GM12878 (cell line): ENCODE measurements around the gene TK2. TPM values are rescaled to one million over a fixed set of nuclear protein-coding genes. Genes with fewer than 3 reads are reported as not detected.

Source experiments
- ATAC-seq: fragments of 200-7000 bp; cut with Tn5 transposase; 3 replicates; pipeline ENCODE4 v1.9.1; 2020; ENCODE audit warnings: mild to moderate bottlenecking, moderate library complexity
- BruUV-seq: library from RNA; stranded (reverse); fragments of 400-500 nt; replicated peaks from 2 replicates; lab custom pipeline; 2021; lab: Mats Ljungman, UMichigan
- CTCF ChIA-PET: fragments of 300-600 bp; sonication (Branson Sonifier 250); formaldehyde crosslinking; extraction: SDS; loops from one replicate; lab custom pipeline; 2021; ENCODE audit warnings: inconsistent platforms; lab: Yijun Ruan, JAX
- POLR2A ChIA-PET: fragments of 350-600 bp; formaldehyde crosslinking; extraction: SDS; loops from one replicate; lab custom pipeline; 2021; ENCODE audit warnings: inconsistent platforms; lab: Charles Lee
- RAD21 ChIA-PET: fragments of 300-600 bp; sonication (Branson Sonifier 250); formaldehyde crosslinking; loops from one replicate; lab custom pipeline; 2023; ENCODE audit warnings: antibody characterized with exemption; ENCODE audit not compliant: unreplicated experiment; lab: Charles Lee
- SMC1A ChIA-PET: fragments of 300-600 bp; sonication (Branson Sonifier 250); formaldehyde crosslinking; loops from one replicate; lab custom pipeline; 2023; ENCODE audit not compliant: unreplicated experiment, uncharacterized antibody; lab: Charles Lee
- DNase-seq: peaks from one replicate; pipeline ENCODE4 v3.0.0-alpha.2; 2011; ENCODE audit warnings: low read depth, low spot score
- FAIRE-seq: peaks from 3 replicates; lab custom pipeline; 2011; peaks lifted over from hg19 to GRCh38; lab: Jason Lieb, UNC
- H2AFZ ChIP-seq: 2 replicates; pipeline ENCODE4 v1.6.0; 2011; ENCODE audit warnings: low read depth, low read length, control low read depth; ENCODE audit not compliant: control insufficient read depth
- H3K27ac ChIP-seq: 2 replicates; pipeline ENCODE4 v1.5.1; 2011; ENCODE audit warnings: control low read depth; ENCODE audit not compliant: control insufficient read depth, insufficient read depth
- H3K27me3 ChIP-seq, 2 experiments: replicated peaks in 1 of 2; 2 replicates each; pipeline versions ENCODE4 v1.6.0 to v1.6.1; 2011; ENCODE audit warnings: low read length in 1 of 2; ENCODE audit not compliant: control insufficient read depth in 2 of 2, insufficient read depth in 2 of 2
- H3K36me3 ChIP-seq, 2 experiments: 2 replicates each; pipeline ENCODE4 v1.5.1; 2011; ENCODE audit warnings: low read length in 1 of 2; ENCODE audit not compliant: control insufficient read depth in 2 of 2, insufficient read depth in 2 of 2
- H3K4me1 ChIP-seq: 2 replicates; pipeline ENCODE4 v1.6.1; 2011; ENCODE audit warnings: mild to moderate bottlenecking, low read length, moderate library complexity, mixed read lengths; ENCODE audit not compliant: control insufficient read depth, insufficient read depth
- H3K4me2 ChIP-seq: 2 replicates; pipeline ENCODE4 v1.6.0; 2011; ENCODE audit warnings: control low read depth; ENCODE audit not compliant: control insufficient read depth, insufficient read depth
- H3K4me3 ChIP-seq: fragments of 200-600 bp; sonication (generic); 2 replicates; pipeline ENCODE4 v1.5.1; 2016
- H3K79me2 ChIP-seq: 2 replicates; pipeline ENCODE4 v1.6.0; 2011; ENCODE audit warnings: low read length; ENCODE audit not compliant: control insufficient read depth, insufficient read depth
- H3K9ac ChIP-seq: 2 replicates; pipeline ENCODE4 v1.8.0; 2011; ENCODE audit warnings: low read length, control low read depth, mixed read lengths; ENCODE audit not compliant: control insufficient read depth, insufficient read depth
- H3K9me3 ChIP-seq: replicated peaks from 3 replicates; pipeline ENCODE4 v1.5.1; 2011; ENCODE audit warnings: mild to moderate bottlenecking, low read length; ENCODE audit not compliant: control insufficient read depth, insufficient read depth
- H4K20me1 ChIP-seq: 2 replicates; pipeline ENCODE4 v1.6.0; 2011; ENCODE audit not compliant: control insufficient read depth, insufficient read depth
- ATF2 ChIP-seq: IDR thresholded peaks from 2 replicates; pipeline ENCODE4 v1.6.1; 2012; ENCODE audit warnings: low read length, inconsistent platforms
- BACH1 ChIP-seq: fragments of 450-650 bp; IDR thresholded peaks from 2 replicates; pipeline ENCODE4 v1.6.1; 2017; ENCODE audit warnings: mild to moderate bottlenecking, borderline replicate concordance
- CBFB ChIP-seq: IDR thresholded peaks from 2 replicates; pipeline ENCODE4 v1.6.1; 2016; ENCODE audit warnings: antibody characterized with exemption, low read depth
- E4F1 ChIP-seq: fragments of 450-650 bp; IDR thresholded peaks from 2 replicates; pipeline ENCODE4 v1.6.1; 2018; ENCODE audit warnings: borderline replicate concordance, mild to moderate bottlenecking; ENCODE audit not compliant: partially characterized antibody
- NR2F1 ChIP-seq: fragments of 450-650 bp; conservative IDR thresholded peaks from 2 replicates; pipeline ENCODE4 v1.6.1; 2017; ENCODE audit warnings: mild to moderate bottlenecking
- SREBF2 ChIP-seq: IDR thresholded peaks from 2 replicates; pipeline ENCODE4 v1.6.1; 2012; ENCODE audit warnings: mild to moderate bottlenecking, low read length
- ZBTB4 ChIP-seq: fragments of 450-650 bp; formaldehyde crosslinking; IDR thresholded peaks from 2 replicates; pipeline ENCODE4 v1.4.0; 2022; ENCODE audit warnings: mild to moderate bottlenecking, moderate library complexity
- WGBS: methylation state at CpG from one replicate; pipeline ENCODE4 v1.1.6; 2016; ENCODE audit warnings: low lambda C conversion rate; ENCODE audit not compliant: insufficient replicate concordance, insufficient coverage; ENCODE audit errors: missing lambda C conversion rate; 5-methylcytosine and 5-hydroxymethylcytosine counted together
- in situ Hi-C: fragments of 300-500 bp; cut with MboI; formaldehyde crosslinking; loops from 9 replicates; pipeline ENCODE4 v1.14.3; 2018; ENCODE audit warnings: mixed read lengths
- intact Hi-C: fragments of 100-400 bp; cut with micrococcal nuclease; formaldehyde crosslinking; loops from one replicate; pipeline ENCODE4 v1.14.2; 2022; ENCODE audit not compliant: unreplicated experiment
- polyA plus RNA-seq, 11 experiments: library from polyadenylated mRNA; depleted of rRNA in 4 of 11; unstranded in 6 of 11; stranded (reverse) in 5 of 11; fragments of >200 nt; fragmentation: Nextera tagmentation in 4 of 11; fragmentation: Illumina TruSeq in 1 of 11; extraction: Ambion mirVana in 4 of 11; extraction: Trizol in 1 of 11; gene quantifications; 1 replicate in 1 of 11; 2 replicates in 10 of 11; pipeline versions ENCODE4 v1.2.1 to v1.2.3, GENCODE V29; 2011 to 2016; ENCODE audit warnings: inconsistent platforms in 2 of 11, missing spikeins in 2 of 11, low read depth in 1 of 11
- total RNA-seq, 4 experiments: library from RNA; depleted of rRNA in 3 of 4; stranded (reverse); fragments of >200 nt in 3 of 4; fragmentation: Illumina TruSeq in 1 of 4; extraction: Trizol in 1 of 4; gene quantifications; 2 replicates each; pipeline versions ENCODE4 v1.2.1 to v1.2.3, GENCODE V29; 2013 to 2021

Gene TK2
- total and polyA plus RNA-seq, 10 of the 15 experiments (the other 5 are each of a cell fraction or from before 2014, with no cell fraction given), result 1.3 to 12.4 (median 3.0) TPM

- Histone ChIP-seq H3K36me3 (no peaks in the 10 kb centered on the region), H3K9ac (no peak overlapping the region), H3K27ac (no peak overlapping the region), H4K20me1 (no peaks in the 10 kb centered on the region), H3K79me2 (no peaks in the 10 kb centered on the region), H3K4me2 (no peak overlapping the region), H3K27me3 (peaks cover 6 to 13% of the 10 kb centered on the region in 2 experiments), H3K4me3 (no peak overlapping the region), H2AFZ (no peak overlapping the region)
- CTCF ChIA-PET, result interaction anchor here (0.7 to 4.6 kb wide), 7 partner anchors 11 to 167 kb away, joined by 3 to 26 read pairs (median 5); no protein-coding TSS in a partner anchor
- WGBS, result 82% methylated on average over 3 of the region's 3 CpGs
- RAD21 ChIA-PET, result interaction anchor here (0.7 to 1.0 kb wide), 3 partner anchors 11 to 34 kb away, joined by 3 read pairs; no protein-coding TSS in a partner anchor
- DNase-seq (no peak), ATAC-seq (no peak), FAIRE-seq (no peak)
- SMC1A ChIA-PET, result interaction anchor here (1.1 to 4.0 kb wide), 7 partner anchors 8 to 131 kb away, joined by 3 to 25 read pairs (median 4); no protein-coding TSS in a partner anchor
- in situ Hi-C loops, result no loop called here
- intact Hi-C loops, result no loop called here
- no peak for TF ChIP-seq E4F1
- no peak for TF ChIP-seq BACH1
- TF ChIP-seq, all 136 proteins: peak for 0
- Histone ChIP-seq H3K4me1 (no peaks in the 10 kb centered on the region), H3K9me3 (no peaks in the 10 kb centered on the region)
- POLR2A ChIA-PET, result interaction anchor here (0.5 to 2.4 kb wide), 2 partner anchors 11 to 41 kb away, joined by 4 to 6 read pairs; no protein-coding TSS in a partner anchor
- BruUV-seq, result no TSS peak
Observed at GRCh38 chr16:66574531-66574930, 24.6 kb upstream of the TK2 start.

DNA sequence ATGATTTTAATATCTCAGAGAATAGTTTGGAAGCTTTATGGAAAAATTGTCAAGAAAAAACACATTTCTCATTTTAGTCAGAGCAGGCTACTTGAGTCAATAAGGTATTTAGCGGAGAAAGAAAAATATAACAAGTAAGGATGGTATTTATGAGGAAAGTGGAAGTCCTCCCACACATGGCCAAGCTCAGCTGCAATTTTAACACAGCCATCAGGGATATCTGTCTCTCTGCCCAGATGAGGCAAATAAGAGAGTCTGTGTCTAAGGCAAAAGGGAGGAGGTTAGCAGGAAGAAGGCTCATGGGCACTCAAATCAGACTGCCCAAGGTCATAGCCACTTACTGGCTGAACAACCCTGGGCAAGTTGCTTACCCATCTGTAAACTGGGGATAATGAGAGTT is 24.2 kb upstream of the TK2 start:
- ChIA-PET SMC1A (interaction anchor here (1.1 to 4.0 kb wide), 6 partner anchors 8 to 77 kb away, joined by 3 to 25 read pairs (median 5); no protein-coding TSS in a partner anchor), RAD21 (interaction anchor here (1.0 kb wide), 3 partner anchors 11 to 34 kb away, joined by 3 read pairs; no protein-coding TSS in a partner anchor), POLR2A (interaction anchor here (2.4 kb wide), 1 partner anchor 10 kb away, joined by 6 read pairs; no protein-coding TSS in a partner anchor), CTCF (interaction anchor here (1.0 to 4.6 kb wide), 5 partner anchors 11 to 167 kb away, joined by 3 to 26 read pairs (median 5); no protein-coding TSS in a partner anchor)
- no peaks in the 10 kb centered on the region for H3K9me3 ChIP-seq
- H3K79me2 ChIP-seq, result no peaks in the 10 kb centered on the region
- peaks cover 5 to 12% of the 10 kb centered on the region in 2 experiments for H3K27me3 ChIP-seq
- 88% methylated on average over 1 of the region's 1 CpG for WGBS
- ATAC-seq, result no peak
- H3K4me2 ChIP-seq, result no peak overlapping the region
- DNase-seq, result no peak
- no peak for FAIRE-seq
- no peak overlapping the region for H3K9ac ChIP-seq
- intact Hi-C loops, result no loop called here
- H4K20me1 ChIP-seq, result no peaks in the 10 kb centered on the region
- H3K4me3 ChIP-seq, result no peak overlapping the region
- no peak overlapping the region for H2AFZ ChIP-seq
- BruUV-seq, result no TSS peak
- in situ Hi-C loops, result no loop called here
- no peaks in the 10 kb centered on the region for H3K4me1 ChIP-seq
- H3K36me3 ChIP-seq, result no peaks in the 10 kb centered on the region
- H3K27ac ChIP-seq, result no peak overlapping the region
- TF ChIP-seq ZBTB4 (CRISPR knock-in tag) (no peak), SREBF2 (no peak), CBFB (no peak), ATF2 (no peak), NR2F1 (no peak)
